CD14-positive monocyte (primary cell): Measurements from ENCODE around the gene TBX19. TPM values are rescaled to one million over a fixed set of nuclear protein-coding genes. Genes with fewer than 3 reads are reported as not detected.

Experiments used
- DNase-seq, 3 donors: peaks; one replicate each; pipeline ENCODE4 v3.0.0-alpha.2; 2011 to 2022
- H2AFZ ChIP-seq: 2 replicates; pipeline ENCODE4 v1.6.0; 2012; ENCODE audit warnings: mild to moderate bottlenecking, low read depth, low read length, inconsistent platforms; ENCODE audit not compliant: insufficient read depth, poor library complexity, severe bottlenecking
- H3K27ac ChIP-seq, 2 donors: 1 replicate in 1 of 2; 2 replicates in 1 of 2; pipeline ENCODE4 v1.5.1; 2012 to 2013; ENCODE audit warnings: low read length in 2 of 2, control low read depth in 1 of 2, inconsistent platforms in 1 of 2, low read depth in 1 of 2, mild to moderate bottlenecking in 1 of 2
- H3K27me3 ChIP-seq, 2 donors: one replicate each; pipeline versions ENCODE4 v1.6.0 to v1.6.1; 2011 to 2013; ENCODE audit warnings: low read length in 2 of 2; ENCODE audit not compliant: control insufficient read depth in 2 of 2, insufficient read depth in 2 of 2
- H3K36me3 ChIP-seq, 2 donors: replicated peaks in 1 of 2; 1 replicate in 1 of 2; 2 replicates in 1 of 2; pipeline versions ENCODE4 v1.5.1 to v1.6.1; 2012 to 2013; ENCODE audit warnings: low read length in 2 of 2, control low read depth in 1 of 2, inconsistent platforms in 1 of 2, mild to moderate bottlenecking in 1 of 2; ENCODE audit not compliant: insufficient read depth in 2 of 2, control insufficient read depth in 1 of 2
- H3K4me1 ChIP-seq, 2 donors: 1 replicate in 1 of 2; 2 replicates in 1 of 2; pipeline versions ENCODE4 v1.5.1 to v1.6.1; 2012 to 2013; ENCODE audit warnings: low read length in 2 of 2, control low read depth in 1 of 2, inconsistent platforms in 1 of 2, mild to moderate bottlenecking in 1 of 2, moderate library complexity in 1 of 2; ENCODE audit not compliant: insufficient read depth in 2 of 2, control insufficient read depth in 1 of 2
- H3K4me2 ChIP-seq: replicated peaks from 2 replicates; pipeline ENCODE3; 2012; ENCODE audit warnings: low read length, moderate library complexity, mild to moderate bottlenecking; ENCODE audit not compliant: poor library complexity, severe bottlenecking; ENCODE audit errors: extremely low read depth
- H3K4me3 ChIP-seq, 3 experiments: fragments of 200-600 bp in 1 of 3; sonication (generic) in 1 of 3; replicated peaks in 1 of 3; 1 replicate in 2 of 3; 2 replicates in 1 of 3; pipeline ENCODE4 v1.5.1; 2011 to 2013; ENCODE audit warnings: low read length in 3 of 3, mild to moderate bottlenecking in 3 of 3, control low read depth in 2 of 3, low read depth in 2 of 3, inconsistent platforms in 1 of 3, moderate library complexity in 1 of 3
- H3K79me2 ChIP-seq: 2 replicates; pipeline ENCODE4 v1.6.0; 2012; ENCODE audit warnings: mild to moderate bottlenecking, control low read depth, inconsistent platforms, low read length, moderate library complexity; ENCODE audit not compliant: insufficient read depth
- H3K9ac ChIP-seq: 2 replicates; pipeline ENCODE4 v1.6.0; 2017; ENCODE audit warnings: low read length, mild to moderate bottlenecking; ENCODE audit not compliant: insufficient read depth, poor library complexity, severe bottlenecking
- H3K9me3 ChIP-seq, 2 donors: replicated peaks in 1 of 2; 1 replicate in 1 of 2; 2 replicates in 1 of 2; pipeline versions ENCODE4 v1.5.1 to v1.6.1; 2012 to 2013; ENCODE audit warnings: low read length in 2 of 2, control low read depth in 1 of 2; ENCODE audit not compliant: control insufficient read depth in 1 of 2, insufficient read depth in 1 of 2
- H4K20me1 ChIP-seq: 2 replicates; pipeline ENCODE4 v1.6.0; 2012; ENCODE audit warnings: mild to moderate bottlenecking, low read length, control low read depth, moderate library complexity; ENCODE audit not compliant: insufficient read depth
- H3K27ac Mint-ChIP-seq, 7 donors: one replicate each; pipeline ENCODE4 v1.8.0; 2020; ENCODE audit warnings: mild to moderate bottlenecking in 7 of 7, mixed read lengths in 7 of 7, moderate library complexity in 6 of 7, inconsistent platforms in 2 of 7
- H3K27me3 Mint-ChIP-seq, 3 donors: one replicate each; pipeline ENCODE4 v1.8.0; 2021 to 2022; ENCODE audit warnings: low read depth in 3 of 3, mild to moderate bottlenecking in 3 of 3, mixed read lengths in 3 of 3, moderate library complexity in 3 of 3, inconsistent platforms in 1 of 3
- H3K36me3 Mint-ChIP-seq, 2 donors: one replicate each; pipeline ENCODE4 v1.8.0; 2020; ENCODE audit warnings: mixed read lengths in 2 of 2, inconsistent platforms in 1 of 2, mild to moderate bottlenecking in 1 of 2
- H3K4me1 Mint-ChIP-seq: one replicate; pipeline ENCODE4 v1.8.0; 2020; ENCODE audit warnings: mild to moderate bottlenecking, mixed read lengths
- H3K4me3 Mint-ChIP-seq, 2 donors: one replicate each; pipeline ENCODE4 v1.8.0; 2020; ENCODE audit warnings: mild to moderate bottlenecking in 2 of 2, mixed read lengths in 2 of 2, moderate library complexity in 1 of 2
- H3K9me3 Mint-ChIP-seq, 7 donors: one replicate each; pipeline ENCODE4 v1.8.0; 2020 to 2022; ENCODE audit warnings: mixed read lengths in 7 of 7, mild to moderate bottlenecking in 6 of 7, moderate library complexity in 6 of 7, inconsistent platforms in 2 of 7
- CTCF ChIP-seq: fragments of 200-600 bp; IDR thresholded peaks from one replicate; pipeline ENCODE4 v1.8.0; 2022; ENCODE audit warnings: antibody characterized with exemption, mild to moderate bottlenecking
- WGBS: methylation state at CpG from one replicate; pipeline ENCODE4 v1.1.5; 2013; ENCODE audit warnings: missing lambda C conversion rate; ENCODE audit not compliant: insufficient coverage; 5-methylcytosine and 5-hydroxymethylcytosine counted together
- intact Hi-C, 2 donors: fragments of 100-400 bp; cut with micrococcal nuclease; formaldehyde crosslinking; loops; one replicate each; pipeline versions ENCODE4 v1.15.0 to v1.15.1; 2023
- polyA plus RNA-seq, 3 donors: library from polyadenylated mRNA; depleted of rRNA in 1 of 3; unstranded in 2 of 3; stranded (reverse) in 1 of 3; fragments of 300-500 nt in 2 of 3; fragments of >200 nt in 1 of 3; fragmentation: Illumina TruSeq in 2 of 3; gene quantifications; 1 replicate in 2 of 3; 2 replicates in 1 of 3; pipeline ENCODE4 v1.2.3, GENCODE V29; 2012 to 2021

Gene TBX19
- polyA plus RNA-seq, 3 donors: 0.65 to 7.6 (median 1.6) TPM

- Mint-ChIP-seq H3K27ac (peak overlapping the region in 1 of 7 donors; percentile 31), H3K4me3 (no peak overlapping the region), H3K9me3 (peaks cover 0 to 4% (median 0%) of the 10 kb centered on the region in 7 donors), H3K27me3 (peaks cover 0 to 2% (median 0%) of the 10 kb centered on the region in 3 donors), H3K36me3 (peaks cover 2 to 7% of the 10 kb centered on the region in 2 donors), H3K4me1 (no peaks in the 10 kb centered on the region)
- no peaks in the 10 kb centered on the region for H4K20me1 ChIP-seq
- H3K9ac ChIP-seq: no peak overlapping the region
- H3K36me3 ChIP-seq: no peaks in the 10 kb centered on the region
- no peak overlapping the region for H2AFZ ChIP-seq
- H3K4me3 ChIP-seq: no peak overlapping the region
- no CpG with 5 or more reads among the region's 1 CpG for WGBS
- H3K4me2 ChIP-seq: no peak overlapping the region
- no peak overlapping the region for H3K27ac ChIP-seq
- DNase-seq: no peak
- intact Hi-C loops: no loop called here
- no peaks in the 10 kb centered on the region for H3K4me1 ChIP-seq
- TF ChIP-seq CTCF: no peak
- no peaks in the 10 kb centered on the region for H3K9me3 ChIP-seq
- no peaks in the 10 kb centered on the region for H3K79me2 ChIP-seq
- no peaks in the 10 kb centered on the region for H3K27me3 ChIP-seq
Measured at GRCh38 chr1:168293356-168293755, 12.7 kb downstream of the TBX19 start.

GRCh38 chr1:168295411-168296114 is 14.9 kb downstream of the TBX19 start:
- Histone ChIP-seq H3K9ac (no peak overlapping the region), H3K4me1 (no peaks in the 10 kb centered on the region), H4K20me1 (no peaks in the 10 kb centered on the region), H3K27ac (no peak overlapping the region), H3K27me3 (no peaks in the 10 kb centered on the region), H2AFZ (no peak overlapping the region), H3K9me3 (no peaks in the 10 kb centered on the region), H3K79me2 (no peaks in the 10 kb centered on the region), H3K4me2 (no peak overlapping the region), H3K36me3 (no peaks in the 10 kb centered on the region), H3K4me3 (no peak overlapping the region)
- intact Hi-C loops: no loop called here
- Mint-ChIP-seq H3K27me3 (peaks cover 0 to 2% (median 0%) of the 10 kb centered on the region in 3 donors), H3K4me3 (no peak overlapping the region), H3K36me3 (peaks cover 5 to 7% of the 10 kb centered on the region in 2 donors), H3K27ac (no peak overlapping the region), H3K9me3 (peaks cover 0 to 12% (median 0%) of the 10 kb centered on the region in 7 donors), H3K4me1 (no peaks in the 10 kb centered on the region)
- TF ChIP-seq CTCF: no peak
- WGBS: 95% methylated on average over 4 of the region's 8 CpGs
- DNase-seq: no peak
